ENCODE measurements around the gene HOXB8. TPM values are rescaled to one million over a fixed set of nuclear protein-coding genes. Genes with fewer than 3 reads are reported as not detected.

HOXB8 gene
- total RNA-seq, 1 experiment from 2014 or later = not detected

DNA sequence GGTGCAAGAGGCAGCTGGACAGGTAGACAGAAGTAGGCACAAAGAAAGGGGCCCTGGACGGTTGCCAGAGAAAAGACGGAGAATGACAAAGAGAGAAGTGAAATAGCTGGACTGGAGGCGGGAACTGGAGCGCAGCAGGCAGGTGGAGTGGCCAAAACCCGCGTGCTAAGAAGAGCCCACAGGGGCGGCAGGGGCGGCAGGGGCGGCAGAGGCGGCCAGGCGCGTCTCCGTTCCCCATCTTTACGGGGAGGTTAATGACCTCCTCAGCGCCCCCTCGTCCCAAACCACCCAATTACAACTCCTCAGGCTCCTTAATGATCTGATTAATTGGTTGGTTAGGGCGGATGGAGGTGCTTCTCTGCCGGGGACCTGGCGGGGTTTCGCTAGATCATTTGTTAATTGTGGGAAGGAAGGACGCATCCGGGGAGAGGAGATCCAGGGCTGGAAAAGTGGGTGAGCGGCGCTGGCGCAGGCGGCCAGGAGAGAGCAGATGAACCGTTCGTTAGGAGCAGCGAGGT, 26.5 kb upstream of the HOXB8 start:
- ChIA-PET CTCF (no interaction called here), POLR2A (ENCODE audit: unreplicated experiment) (no interaction called here)
- no peak overlapping the region for H2AFZ ChIP-seq (ENCODE audit: low read length)
- TF ChIP-seq EZH2phosphoT487 (IDR thresholded peaks at IDR 0.05; ENCODE audit: borderline replicate concordance, low read length) (no peak), EZH2 (IDR thresholded peaks at IDR 0.05; ENCODE audit: low read length, unreplicated experiment) (no peak)
- TF ChIP-seq, protein P1, sequence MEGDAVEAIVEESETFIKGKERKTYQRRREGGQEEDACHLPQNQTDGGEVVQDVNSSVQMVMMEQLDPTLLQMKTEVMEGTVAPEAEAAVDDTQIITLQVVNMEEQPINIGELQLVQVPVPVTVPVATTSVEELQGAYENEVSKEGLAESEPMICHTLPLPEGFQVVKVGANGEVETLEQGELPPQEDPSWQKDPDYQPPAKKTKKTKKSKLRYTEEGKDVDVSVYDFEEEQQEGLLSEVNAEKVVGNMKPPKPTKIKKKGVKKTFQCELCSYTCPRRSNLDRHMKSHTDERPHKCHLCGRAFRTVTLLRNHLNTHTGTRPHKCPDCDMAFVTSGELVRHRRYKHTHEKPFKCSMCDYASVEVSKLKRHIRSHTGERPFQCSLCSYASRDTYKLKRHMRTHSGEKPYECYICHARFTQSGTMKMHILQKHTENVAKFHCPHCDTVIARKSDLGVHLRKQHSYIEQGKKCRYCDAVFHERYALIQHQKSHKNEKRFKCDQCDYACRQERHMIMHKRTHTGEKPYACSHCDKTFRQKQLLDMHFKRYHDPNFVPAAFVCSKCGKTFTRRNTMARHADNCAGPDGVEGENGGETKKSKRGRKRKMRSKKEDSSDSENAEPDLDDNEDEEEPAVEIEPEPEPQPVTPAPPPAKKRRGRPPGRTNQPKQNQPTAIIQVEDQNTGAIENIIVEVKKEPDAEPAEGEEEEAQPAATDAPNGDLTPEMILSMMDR (conservative IDR thresholded peaks at IDR 0.05; ENCODE audit: low read depth, low read length) = no peak
- no peaks in the 10 kb centered on the region for H3K36me3 ChIP-seq (ENCODE audit: low read depth, low read length)
- no peaks in the 10 kb centered on the region for H3F3A ChIP-seq (ENCODE audit: low read length, unreplicated experiment)
- no peaks in the 10 kb centered on the region for H3K79me2 ChIP-seq (ENCODE audit: low read length)
- H3K9ac ChIP-seq (ENCODE audit: low read length) = no peak overlapping the region
- no peaks in the 10 kb centered on the region for H3K9me3 ChIP-seq (ENCODE audit: low read length)
- no peaks in the 10 kb centered on the region for H3K27me3 ChIP-seq (ENCODE audit: low read length)
- no TSS peak for BruUV-seq (replicated peaks)
- H3K4me3 ChIP-seq (ENCODE audit: low read length) = no peak overlapping the region
- no peak overlapping the region for H3K27ac ChIP-seq (ENCODE audit: low read length)
- no peak overlapping the region for H3K4me2 ChIP-seq (ENCODE audit: low read length)
- H4K20me1 ChIP-seq (ENCODE audit: low read length) = no peaks in the 10 kb centered on the region
- intact Hi-C loops (cut with micrococcal nuclease) = no loop called here
- H3K9me2 ChIP-seq (replicated peaks; ENCODE audit: low read length) = no peaks in the 10 kb centered on the region
- ATAC-seq (no peak), DNase-seq (no peak)
- H3K4me1 ChIP-seq (ENCODE audit: insufficient read depth, low read length) = peaks cover 8% of the 10 kb centered on the region; the same call in 1 of the 2 replicates

DNA sequence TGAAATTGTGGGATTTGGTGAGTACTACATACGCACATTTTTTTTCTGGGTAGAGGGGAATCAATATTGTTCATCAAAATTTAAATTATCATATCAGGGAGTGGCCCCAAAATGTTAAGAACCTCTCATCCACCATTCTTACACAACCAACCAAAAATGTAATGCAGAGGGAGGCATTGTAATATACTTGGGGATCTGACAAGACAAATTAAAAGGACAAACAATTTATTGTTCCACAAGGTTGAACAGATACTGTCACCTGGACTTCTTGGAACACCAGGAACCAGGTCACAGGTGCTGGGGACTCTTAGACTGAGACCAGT, 25.7 kb upstream of the HOXB8 start:
- intact Hi-C loops (cut with micrococcal nuclease) = no loop called here
- Histone ChIP-seq H2AFZ (ENCODE audit: low read length) (no peak overlapping the region), H3K27me3 (ENCODE audit: low read length) (no peaks in the 10 kb centered on the region), H3K36me3 (ENCODE audit: low read depth, low read length) (no peaks in the 10 kb centered on the region), H3K4me3 (ENCODE audit: low read length) (no peak overlapping the region), H3K27ac (ENCODE audit: low read length) (no peak overlapping the region), H3K9ac (ENCODE audit: low read length) (no peak overlapping the region), H3K9me3 (ENCODE audit: low read length) (no peaks in the 10 kb centered on the region), H3K79me2 (ENCODE audit: low read length) (no peaks in the 10 kb centered on the region), H3K4me2 (ENCODE audit: low read length) (no peak overlapping the region), H3K4me1 (ENCODE audit: insufficient read depth, low read length) (peaks cover 13% of the 10 kb centered on the region; the same call in 1 of the 2 replicates), H4K20me1 (ENCODE audit: low read length) (no peaks in the 10 kb centered on the region), H3F3A (ENCODE audit: low read length, unreplicated experiment) (no peaks in the 10 kb centered on the region), H3K9me2 (replicated peaks; ENCODE audit: low read length) (no peaks in the 10 kb centered on the region)
- ChIA-PET POLR2A (ENCODE audit: unreplicated experiment) (no interaction called here), CTCF (no interaction called here)
- no TSS peak for BruUV-seq (replicated peaks)
- ATAC-seq (no peak), DNase-seq (no peak)
- TF ChIP-seq, protein P1 (conservative IDR thresholded peaks at IDR 0.05; ENCODE audit: low read depth, low read length) = no peak
- TF ChIP-seq EZH2 (IDR thresholded peaks at IDR 0.05; ENCODE audit: low read length, unreplicated experiment) (no peak), EZH2phosphoT487 (IDR thresholded peaks at IDR 0.05; ENCODE audit: borderline replicate concordance, low read length) (no peak)

DNA sequence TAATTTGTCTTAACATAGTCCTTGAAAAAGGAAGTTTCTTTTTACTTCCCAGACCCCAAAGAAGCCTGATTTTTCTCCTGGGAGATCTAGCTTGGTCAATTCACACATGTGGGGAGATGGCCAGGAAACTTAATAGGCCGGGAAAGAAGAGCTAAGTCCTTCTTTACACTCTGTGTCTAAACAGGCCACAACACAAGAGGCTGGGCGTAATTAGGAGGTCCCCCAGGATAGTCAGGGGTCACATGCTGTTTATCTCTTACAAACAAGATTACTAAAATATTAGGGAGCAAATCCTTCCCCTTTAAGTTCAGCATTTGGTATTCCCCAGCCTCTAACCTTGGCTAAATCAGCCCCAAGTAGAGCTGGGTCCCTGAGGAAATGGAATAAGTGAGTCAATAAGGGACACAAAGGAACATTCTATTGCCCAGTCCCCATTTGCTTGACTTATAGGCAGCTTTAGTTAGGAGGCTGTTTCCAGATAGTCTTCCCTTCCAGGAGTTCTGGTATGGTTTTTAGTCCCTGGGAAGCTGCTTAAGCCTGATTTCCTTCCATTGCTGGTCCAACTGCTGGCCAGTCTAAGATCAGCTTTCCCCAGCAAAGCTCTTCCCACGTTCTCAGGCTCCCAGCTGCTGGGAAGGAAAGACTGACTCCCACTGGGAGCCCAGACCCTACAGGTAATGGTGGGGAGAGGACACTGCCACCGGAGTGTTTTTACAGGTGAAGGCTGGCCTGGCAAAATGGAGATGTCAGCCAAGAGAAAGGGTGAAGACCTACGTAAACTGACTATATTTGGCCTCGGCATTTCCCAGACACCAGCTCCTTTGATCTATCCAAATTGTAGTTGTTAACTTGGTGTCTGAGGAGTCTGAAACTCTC, 25.1 kb upstream of the HOXB8 start:
- ChIA-PET CTCF (interaction anchor here (1.0 kb wide), 1 partner anchor 244 kb away, joined by 3 read pairs; no protein-coding TSS in a partner anchor), POLR2A (ENCODE audit: unreplicated experiment) (interaction anchor here (0.5 to 0.6 kb wide), 2 partner anchors 15 to 523 kb away, joined by 3 to 5 read pairs; no protein-coding TSS in a partner anchor)
- DNase-seq = no peak
- no peak for ATAC-seq
- H3K36me3 ChIP-seq (ENCODE audit: low read depth, low read length) = no peaks in the 10 kb centered on the region
- H3K27ac ChIP-seq (ENCODE audit: low read length) = no peak overlapping the region
- H3K9me3 ChIP-seq (ENCODE audit: low read length) = no peaks in the 10 kb centered on the region
- intact Hi-C loops (cut with micrococcal nuclease) = no loop called here
- H3K79me2 ChIP-seq (ENCODE audit: low read length) = no peaks in the 10 kb centered on the region
- no peak overlapping the region for H2AFZ ChIP-seq (ENCODE audit: low read length)
- no peak overlapping the region for H3K4me3 ChIP-seq (ENCODE audit: low read length)
- TF ChIP-seq EZH2phosphoT487 (IDR thresholded peaks at IDR 0.05; ENCODE audit: borderline replicate concordance, low read length) (no peak), EZH2 (IDR thresholded peaks at IDR 0.05; ENCODE audit: low read length, unreplicated experiment) (no peak)
- TF ChIP-seq, protein P1 (conservative IDR thresholded peaks at IDR 0.05; ENCODE audit: low read depth, low read length) = no peak
- no peak overlapping the region for H3K9ac ChIP-seq (ENCODE audit: low read length)
- no peaks in the 10 kb centered on the region for H3F3A ChIP-seq (ENCODE audit: low read length, unreplicated experiment)
- no TSS peak for BruUV-seq (replicated peaks)
- no peaks in the 10 kb centered on the region for H4K20me1 ChIP-seq (ENCODE audit: low read length)
- H3K27me3 ChIP-seq (ENCODE audit: low read length) = no peaks in the 10 kb centered on the region
- no peak overlapping the region for H3K4me2 ChIP-seq (ENCODE audit: low read length)
- H3K4me1 ChIP-seq (ENCODE audit: insufficient read depth, low read length) = peaks cover 13% of the 10 kb centered on the region; the same call in 1 of the 2 replicates
- H3K9me2 ChIP-seq (replicated peaks; ENCODE audit: low read length) = no peaks in the 10 kb centered on the region

Data from PC-3 (cell line).